H1 (cell line): Measurements from ENCODE around the gene ASCC3. TPM values are rescaled to one million over a fixed set of nuclear protein-coding genes. Genes with fewer than 3 reads are reported as not detected.

Experiments
- CTCF ChIA-PET: fragments of 300-600 bp; sonication (Branson Sonifier 250); formaldehyde crosslinking; loops from one replicate; lab custom pipeline; 2021; ENCODE audit not compliant: partially characterized antibody; lab: Charles Lee
- POLR2A ChIA-PET: fragments of 300-600 bp; sonication (Branson Sonifier 250); formaldehyde crosslinking; loops from one replicate; lab custom pipeline; 2021; ENCODE audit warnings: inconsistent platforms; ENCODE audit not compliant: partially characterized antibody; lab: Charles Lee
- DNase-seq, 2 experiments: peaks; one replicate each; pipeline versions ENCODE4 v3.0.0 to v3.0.0-alpha.2; 2010 to 2022; ENCODE audit warnings: low spot score in 2 of 2, low read depth in 1 of 2, mixed read lengths in 1 of 2
- FAIRE-seq: peaks from 2 replicates; lab custom pipeline; 2011; peaks lifted over from hg19 to GRCh38; lab: Jason Lieb, UNC
- H2AFZ ChIP-seq: 2 replicates; pipeline ENCODE4 v1.8.1; 2012; ENCODE audit warnings: low read length, inconsistent platforms
- H2AK5ac ChIP-seq: 2 replicates; pipeline ENCODE4 v1.6.1; 2013; ENCODE audit warnings: low read depth, low read length
- H2BK120ac ChIP-seq: replicated peaks from 2 replicates; pipeline ENCODE3; 2013; ENCODE audit warnings: low read depth, low read length, inconsistent platforms
- H2BK12ac ChIP-seq: 2 replicates; pipeline ENCODE4 v1.6.1; 2013; ENCODE audit warnings: low read depth, low read length
- H2BK15ac ChIP-seq: 2 replicates; pipeline ENCODE4 v1.6.1; 2013; ENCODE audit warnings: low read length
- H2BK20ac ChIP-seq: 2 replicates; pipeline ENCODE4 v1.6.1; 2013; ENCODE audit warnings: low read length
- H2BK5ac ChIP-seq: 2 replicates; pipeline ENCODE4 v1.6.1; 2013; ENCODE audit warnings: low read depth, low read length
- H3K14ac ChIP-seq: 2 replicates; pipeline ENCODE4 v1.6.1; 2013; ENCODE audit warnings: inconsistent platforms; ENCODE audit not compliant: insufficient read length
- H3K18ac ChIP-seq: 2 replicates; pipeline ENCODE4 v1.6.1; 2013; ENCODE audit warnings: low read length; ENCODE audit errors: extremely low read depth
- H3K23ac ChIP-seq: 2 replicates; pipeline ENCODE4 v1.6.1; 2013; ENCODE audit warnings: inconsistent platforms; ENCODE audit not compliant: insufficient read length
- H3K23me2 ChIP-seq: 2 replicates; pipeline ENCODE4 v1.6.1; 2013; ENCODE audit warnings: low read depth, low read length
- H3K27ac ChIP-seq: 2 replicates; pipeline ENCODE4 v1.6.1; 2011; ENCODE audit warnings: low read depth, low read length, inconsistent platforms
- H3K27me3 ChIP-seq, 4 experiments: replicated peaks in 1 of 4; 1 replicate in 1 of 4; 2 replicates in 3 of 4; pipeline versions ENCODE4 v1.6.1 to v1.8.1; 2011 to 2013; ENCODE audit warnings: low read length in 3 of 4, mild to moderate bottlenecking in 3 of 4, inconsistent platforms in 2 of 4, mixed read lengths in 2 of 4, moderate library complexity in 1 of 4; ENCODE audit not compliant: control insufficient read depth in 3 of 4, insufficient read depth in 3 of 4; ENCODE audit errors: extremely low read depth in 1 of 4
- H3K36me3 ChIP-seq, 4 experiments: 2 replicates each; pipeline versions ENCODE4 v1.6.1 to v1.8.1; 2011 to 2013; ENCODE audit warnings: mild to moderate bottlenecking in 4 of 4, low read length in 3 of 4, moderate library complexity in 2 of 4, control low read depth in 1 of 4, inconsistent platforms in 1 of 4; ENCODE audit not compliant: insufficient read depth in 4 of 4, control insufficient read depth in 2 of 4
- H3K4ac ChIP-seq: replicated peaks from 2 replicates; pipeline ENCODE3; 2013; ENCODE audit warnings: low read length, low read depth, mixed read lengths, inconsistent platforms; ENCODE audit not compliant: insufficient read length
- H3K4me1 ChIP-seq, 4 experiments: replicated peaks in 1 of 4; 1 replicate in 1 of 4; 2 replicates in 3 of 4; pipeline versions ENCODE4 v1.6.1 to v1.8.1; 2011 to 2013; ENCODE audit warnings: low read length in 3 of 4, inconsistent platforms in 2 of 4, mixed read lengths in 1 of 4; ENCODE audit not compliant: insufficient read depth in 4 of 4, control insufficient read depth in 3 of 4
- H3K4me2 ChIP-seq, 2 experiments: 2 replicates each; pipeline versions ENCODE4 v1.6.1 to v1.8.1; 2011 to 2013; ENCODE audit warnings: low read depth in 2 of 2, low read length in 2 of 2, control low read depth in 1 of 2, inconsistent platforms in 1 of 2, mild to moderate bottlenecking in 1 of 2; ENCODE audit not compliant: insufficient read depth in 1 of 2
- H3K4me3 ChIP-seq, 4 experiments: fragments of 200-600, 300-600 bp in 1 of 4; sonication (generic), shearing (Covaris generic), sonication (Bioruptor Twin) in 1 of 4; 2 replicates each; pipeline versions ENCODE4 v1.5.1 to v1.8.1; 2011 to 2016; ENCODE audit warnings: low read length in 4 of 4, low read depth in 3 of 4, control low read depth in 2 of 4, inconsistent platforms in 2 of 4, mild to moderate bottlenecking in 2 of 4, mixed read lengths in 1 of 4, moderate library complexity in 1 of 4; ENCODE audit not compliant: insufficient read depth in 2 of 4; ENCODE audit errors: extremely low read depth in 1 of 4
- H3K56ac ChIP-seq: replicated peaks from 2 replicates; pipeline ENCODE3; 2013; ENCODE audit warnings: low read depth, mild to moderate bottlenecking, mixed read lengths, low read length, inconsistent platforms; ENCODE audit not compliant: insufficient read length
- H3K79me1 ChIP-seq: 2 replicates; pipeline ENCODE4 v1.6.1; 2013; ENCODE audit warnings: low read depth, low read length, control low read depth
- H3K79me2 ChIP-seq, 2 experiments: 2 replicates each; pipeline versions ENCODE4 v1.6.1 to v1.8.1; 2012 to 2013; ENCODE audit warnings: low read length in 2 of 2, mild to moderate bottlenecking in 2 of 2, inconsistent platforms in 1 of 2; ENCODE audit not compliant: insufficient read depth in 2 of 2, control insufficient read depth in 1 of 2
- H3K9ac ChIP-seq, 4 experiments: replicated peaks in 1 of 4; 1 replicate in 1 of 4; 2 replicates in 3 of 4; pipeline versions ENCODE4 v1.6.1 to v1.8.1; 2011 to 2013; ENCODE audit warnings: low read depth in 3 of 4, low read length in 3 of 4, control low read depth in 2 of 4, mild to moderate bottlenecking in 2 of 4, moderate library complexity in 2 of 4, inconsistent platforms in 1 of 4; ENCODE audit errors: extremely low read depth in 1 of 4
- H3K9me3 ChIP-seq, 2 experiments: 2 replicates each; pipeline versions ENCODE4 v1.6.1 to v1.8.1; 2012 to 2013; ENCODE audit warnings: mild to moderate bottlenecking in 2 of 2, moderate library complexity in 2 of 2, control low read depth in 1 of 2, inconsistent platforms in 1 of 2, low read depth in 1 of 2, low read length in 1 of 2, mixed read lengths in 1 of 2; ENCODE audit not compliant: insufficient read depth in 2 of 2
- H4K20me1 ChIP-seq, 2 experiments: replicated peaks in 1 of 2; 2 replicates each; pipeline versions ENCODE3 to v1.8.1; 2011 to 2013; ENCODE audit warnings: inconsistent platforms in 2 of 2, low read length in 2 of 2, mild to moderate bottlenecking in 1 of 2; ENCODE audit not compliant: insufficient read depth in 2 of 2, control insufficient read depth in 1 of 2
- H4K5ac ChIP-seq: 2 replicates; pipeline ENCODE4 v1.6.1; 2013; ENCODE audit warnings: low read length, low read depth, mixed read lengths, inconsistent platforms; ENCODE audit not compliant: insufficient read length
- H4K8ac ChIP-seq: 2 replicates; pipeline ENCODE4 v1.8.0; 2013; ENCODE audit warnings: mild to moderate bottlenecking, moderate library complexity, low read length, inconsistent platforms; ENCODE audit not compliant: insufficient read depth; ENCODE audit errors: extremely low read depth
- H4K91ac ChIP-seq: replicated peaks from 2 replicates; pipeline ENCODE3; 2013; ENCODE audit warnings: low read length, mixed read lengths, inconsistent platforms; ENCODE audit not compliant: insufficient read length
- ASH2L ChIP-seq: fragments of 200-600, 300-600 bp; sonication (generic); IDR thresholded peaks from one replicate; pipeline ENCODE4 v1.7.1; 2017; ENCODE audit warnings: low read length
- ATF2 ChIP-seq: IDR thresholded peaks from 2 replicates; pipeline ENCODE4 v1.6.1; 2012; ENCODE audit warnings: low read length, inconsistent platforms
- BCL11A ChIP-seq, 2 experiments: IDR thresholded peaks; one replicate each; pipeline ENCODE4 v1.6.1; 2011; ENCODE audit warnings: low read depth in 2 of 2, low read length in 2 of 2, mild to moderate bottlenecking in 2 of 2
- BRCA1 ChIP-seq: IDR thresholded peaks from 2 replicates; pipeline ENCODE4 v1.6.1; 2012; ENCODE audit warnings: low read depth, low read length, improper control_type of control experiment
- CHD2 ChIP-seq: IDR thresholded peaks from 2 replicates; pipeline ENCODE4 v1.6.1; 2012; ENCODE audit warnings: low read length, improper control_type of control experiment
- CREB1 ChIP-seq: IDR thresholded peaks from 2 replicates; pipeline ENCODE4 v1.6.1; 2012; ENCODE audit warnings: inconsistent platforms
- CTBP2 ChIP-seq: IDR thresholded peaks from 2 replicates; pipeline ENCODE4 v1.7.0; 2011; ENCODE audit warnings: borderline replicate concordance, mild to moderate bottlenecking, moderate library complexity, mixed read lengths, low read length; ENCODE audit not compliant: insufficient read depth, insufficient read length
- EP300 ChIP-seq, 2 experiments: IDR thresholded peaks; 1 replicate in 1 of 2; 2 replicates in 1 of 2; pipeline ENCODE4 v1.6.1; 2011 to 2012; ENCODE audit warnings: low read depth in 2 of 2, low read length in 2 of 2, mild to moderate bottlenecking in 2 of 2, borderline replicate concordance in 1 of 2, inconsistent platforms in 1 of 2, moderate library complexity in 1 of 2
- RBBP5 ChIP-seq: IDR thresholded peaks from 2 replicates; pipeline ENCODE4 v1.7.1; 2012; ENCODE audit warnings: low read depth, mild to moderate bottlenecking, inconsistent platforms, low read length, moderate library complexity, borderline replicate concordance
- RXRA ChIP-seq: IDR thresholded peaks from 2 replicates; pipeline ENCODE4 v1.6.1; 2011; ENCODE audit warnings: low read depth, mild to moderate bottlenecking, low read length, moderate library complexity; ENCODE audit not compliant: insufficient read depth
- SIX5 ChIP-seq: IDR thresholded peaks from 2 replicates; pipeline ENCODE4 v1.6.1; 2011; ENCODE audit warnings: mild to moderate bottlenecking, low read depth, low read length
- SP4 ChIP-seq: IDR thresholded peaks from 2 replicates; pipeline ENCODE4 v1.6.1; 2012; ENCODE audit warnings: low read length, inconsistent platforms
- ZNF274 ChIP-seq: IDR thresholded peaks from 2 replicates; pipeline ENCODE4 v1.7.0; 2012; ENCODE audit warnings: low read length, borderline replicate concordance; ENCODE audit errors: extremely low read depth
- WGBS, 2 experiments: shearing (Covaris generic) in 1 of 2; methylation state at CpG; one replicate each; pipeline versions ENCODE4 v1.1.6 to v1.1.7; 2013 to 2015; ENCODE audit warnings: low lambda C conversion rate in 2 of 2, mixed read lengths in 2 of 2, inconsistent platforms in 1 of 2, low coverage in 1 of 2, missing lambda C conversion rate in 1 of 2; ENCODE audit not compliant: insufficient replicate concordance in 2 of 2, insufficient coverage in 1 of 2, insufficient read length in 1 of 2; ENCODE audit errors: extremely low coverage in 1 of 2, missing lambda C conversion rate in 1 of 2; 5-methylcytosine and 5-hydroxymethylcytosine counted together
- polyA plus RNA-seq, 7 experiments: library from polyadenylated mRNA; depleted of rRNA in 3 of 7; stranded (reverse) in 5 of 7; unstranded in 2 of 7; fragments of >200 nt in 5 of 7; fragments of 200-250 nt in 2 of 7; gene quantifications; 1 replicate in 5 of 7; 2 replicates in 1 of 7; 4 replicates in 1 of 7; pipeline versions ENCODE4 v1.2.1 to v1.2.3, GENCODE V29; 2011 to 2013; ENCODE audit warnings: missing spikeins in 2 of 7, mixed read lengths in 2 of 7
- total RNA-seq: library from RNA; stranded (reverse); fragmentation: NEBNext Ultra II Directional; extraction: Animal tissue kit (Norgen Biotek cat#: 25700); gene quantifications from 2 replicates; pipeline ENCODE4 v1.2.1, GENCODE V29; 2021

Gene ASCC3
- total and polyA plus RNA-seq, 2 of the 8 experiments (the other 6 are each of a cell fraction or from before 2014, with no cell fraction given), result 37.5 to 77.8 TPM

- peaks cover 0 to 5% (median 3%) of the 10 kb centered on the region in 4 experiments; a peak in 3 of 7 replicates for H3K4me1 ChIP-seq
- no peak overlapping the region for H3K56ac ChIP-seq
- H3K27me3 ChIP-seq, result no peaks in the 10 kb centered on the region
- H3K9ac ChIP-seq, result no peak overlapping the region
- H3K4me3 ChIP-seq, result no peak overlapping the region
- no peak overlapping the region for H4K8ac ChIP-seq
- no peak overlapping the region for H2BK20ac ChIP-seq
- H3K36me3 ChIP-seq, result peaks cover 0 to 7% (median 2%) of the 10 kb centered on the region in 4 experiments; a peak in 1 of 8 replicates
- no peak overlapping the region for H2BK120ac ChIP-seq
- ChIA-PET CTCF (no interaction called here), POLR2A (no interaction called here)
- no peak overlapping the region for H2BK15ac ChIP-seq
- FAIRE-seq, result no peak
- no peak overlapping the region for H2AFZ ChIP-seq
- H2AK5ac ChIP-seq, result no peak overlapping the region
- no peak for DNase-seq
- H3K23me2 ChIP-seq, result no peaks in the 10 kb centered on the region
- H3K18ac ChIP-seq, result no peak overlapping the region
- no peak overlapping the region for H2BK5ac ChIP-seq
- no peak overlapping the region for H3K4ac ChIP-seq
- H4K20me1 ChIP-seq, result peaks cover 0 to 4% of the 10 kb centered on the region in 2 experiments
- H2BK12ac ChIP-seq, result no peak overlapping the region
- no peak overlapping the region for H4K5ac ChIP-seq
- H3K23ac ChIP-seq, result no peak overlapping the region
- peaks cover 3% of the 10 kb centered on the region; the same call in 1 of the 2 replicates for H3K79me1 ChIP-seq
- no peak overlapping the region for H3K14ac ChIP-seq
- 86% methylated on average over 1 of the region's 1 CpG; no CpG with 5 or more reads in 1 of the 2 experiments for WGBS, 2 experiments
- no peak overlapping the region for H4K91ac ChIP-seq
- H3K4me2 ChIP-seq, result no peak overlapping the region
- H3K27ac ChIP-seq, result no peak overlapping the region
- peaks cover 0 to 43% of the 10 kb centered on the region in 2 experiments; a peak in 2 of 4 replicates for H3K79me2 ChIP-seq
- H3K9me3 ChIP-seq, result no peaks in the 10 kb centered on the region
- TF ChIP-seq EP300 (IDR thresholded peaks at IDR 0.05; ENCODE audit: borderline replicate concordance in 1 of 2, low read depth in 2 of 2, low read length in 2 of 2) (no peak), SIX5 (no peak), ASH2L (no peak), CHD2 (no peak), BCL11A (IDR thresholded peaks at IDR 0.05; ENCODE audit: low read depth in 2 of 2, low read length in 2 of 2) (no peak), ATF2 (no peak), CREB1 (no peak), RXRA (no peak), RBBP5 (no peak), SP4 (no peak), ZNF274 (no peak), CTBP2 (no peak), BRCA1 (no peak)
Measured at GRCh38 chr6:100845676-100846075, 35.5 kb downstream of the ASCC3 start.
